Kidney glomerular epithelial cell (primary cell): ENCODE measurements around the gene NKD1.

ENCODE experiments used
- DNase-seq: peaks from one replicate; lab custom pipeline; 2025; lab: John Stamatoyannopoulos, UW

NKD1 gene

GRCh38 chr16:50558913-50559312, 10.7 kb downstream of the NKD1 start:
- DNase-seq = no peak

GRCh38 chr16:50559342-50559741, 11.1 kb downstream of the NKD1 start:
- DNase-seq = no peak

- DNase-seq = no peak
Measured at GRCh38 chr16:50559804-50560514, 11.8 kb downstream of the NKD1 start.

- no peak for DNase-seq
Measured at GRCh38 chr16:50560903-50561863, 13.0 kb downstream of the NKD1 start.

GRCh38 chr16:50562657-50563056, 14.5 kb downstream of the NKD1 start:
- no peak for DNase-seq

GRCh38 chr16:50563989-50564388, 15.8 kb downstream of the NKD1 start:
- DNase-seq = no peak

GRCh38 chr16:50565428-50565827, 17.2 kb downstream of the NKD1 start:
- DNase-seq = no peak

- no peak for DNase-seq
Measured at GRCh38 chr16:50566014-50566962, 18.1 kb downstream of the NKD1 start.

GRCh38 chr16:50567651-50568050, 19.5 kb downstream of the NKD1 start:
- no peak for DNase-seq

GRCh38 chr16:50568187-50568815, 20.1 kb downstream of the NKD1 start:
- DNase-seq = no peak

GRCh38 chr16:50570354-50570753, 22.2 kb downstream of the NKD1 start:
- no peak for DNase-seq

- no peak for DNase-seq
Measured at GRCh38 chr16:50570808-50571598, 22.8 kb downstream of the NKD1 start.

GRCh38 chr16:50571786-50572185, 23.6 kb downstream of the NKD1 start:
- no peak for DNase-seq

GRCh38 chr16:50572700-50573099, 24.5 kb downstream of the NKD1 start:
- no peak for DNase-seq

GRCh38 chr16:50573279-50573678, 25.1 kb downstream of the NKD1 start:
- no peak for DNase-seq

GRCh38 chr16:50573947-50574744, 25.9 kb downstream of the NKD1 start:
- DNase-seq = no peak

GRCh38 chr16:50574745-50575136, 26.5 kb downstream of the NKD1 start:
- DNase-seq = no peak

- no peak for DNase-seq
Measured at GRCh38 chr16:50575743-50576142, 27.5 kb downstream of the NKD1 start.

- DNase-seq = no peak
Measured at GRCh38 chr16:50576403-50577113, 28.4 kb downstream of the NKD1 start.
